ENCODE data around the gene OR8B3. TPM values are rescaled to one million over a fixed set of nuclear protein-coding genes. Genes with fewer than 3 reads are reported as not detected.
"Not testable (repeated sequence)": the region's sequence is repeated elsewhere in the genome, so short reads cannot be mapped to it uniquely, and the experiment has no call there.

The OR8B3 gene
- total and polyA plus RNA-seq, 4 donors: not detected

GRCh38 chr11:124394408-124394807 is 4.4 kb downstream of the OR8B3 start (continued):
- no peak for TF ChIP-seq REST (IDR thresholded peaks at IDR 0.05)
- TF ChIP-seq HNF4A (conservative IDR thresholded peaks at IDR 0.05): no peak
- no peak for TF ChIP-seq RAD21 (IDR thresholded peaks at IDR 0.05)
- no peak for TF ChIP-seq JUND (IDR thresholded peaks at IDR 0.05)

GRCh38 chr11:124384399-124384798 is 14.4 kb downstream of the OR8B3 start, which contains the start of gene OR8B2:
Gene OR8B2 (minus strand): TSS chr11:124384499. CDS start chr11:124383343, 1,156 bp downstream.
- no peak for DNase-seq (ENCODE audit: low spot score)
- Histone ChIP-seq H3K27me3 (ENCODE audit: control insufficient read depth in 4 of 4, insufficient read depth in 4 of 4, low read length in 3 of 4) (no peaks in the 10 kb centered on the region), H3K4me1 (ENCODE audit: control insufficient read depth in 4 of 4, insufficient read depth in 4 of 4, low read length in 3 of 4) (no peaks in the 10 kb centered on the region), H3K36me3 (ENCODE audit: control insufficient read depth in 4 of 4, insufficient read depth in 3 of 4, low read depth in 1 of 4, low read length in 3 of 4) (no peaks in the 10 kb centered on the region), H3K4me3 (ENCODE audit: low read depth in 1 of 3, low read length in 3 of 3) (no peak within 1 kb of the TSS), H3K9ac (ENCODE audit: low read depth in 1 of 2, low read length in 2 of 2) (no peak within 1 kb of the TSS), H3K27ac (ENCODE audit: low read depth in 1 of 2, low read length in 2 of 2) (no peak within 1 kb of the TSS), H3K9me3 (ENCODE audit: control insufficient read depth in 4 of 4, low read length in 3 of 4) (no peaks in the 10 kb centered on the region)
- 83% methylated on average over 2 of the region's 2 CpGs for WGBS
- no peak for TF ChIP-seq REST (IDR thresholded peaks at IDR 0.05)
- no peak for TF ChIP-seq YY1 (IDR thresholded peaks at IDR 0.05)
- TF ChIP-seq NR2F2 (IDR thresholded peaks at IDR 0.05): no peak

GRCh38 chr11:124382857-124383256 is 16.0 kb downstream of the OR8B3 start:
- not testable (repeated sequence) for H3K27ac ChIP-seq (ENCODE audit: low read depth in 1 of 2, low read length in 2 of 2); H3K9ac ChIP-seq (ENCODE audit: low read depth in 1 of 2, low read length in 2 of 2); H3K36me3 ChIP-seq (ENCODE audit: control insufficient read depth in 4 of 4, insufficient read depth in 3 of 4, low read depth in 1 of 4, low read length in 3 of 4); H3K4me1 ChIP-seq (ENCODE audit: control insufficient read depth in 4 of 4, insufficient read depth in 4 of 4, low read length in 3 of 4); H3K9me3 ChIP-seq (ENCODE audit: control insufficient read depth in 4 of 4, low read length in 3 of 4); H3K27me3 ChIP-seq (ENCODE audit: control insufficient read depth in 4 of 4, insufficient read depth in 4 of 4, low read length in 3 of 4); H3K4me3 ChIP-seq (ENCODE audit: low read depth in 1 of 3, low read length in 3 of 3); DNase-seq (ENCODE audit: low spot score)
- 78% methylated on average over 4 of the region's 6 CpGs for whole genome bisulfite sequencing

- H3K36me3 ChIP-seq (ENCODE audit: control insufficient read depth in 4 of 4, insufficient read depth in 3 of 4, low read depth in 1 of 4, low read length in 3 of 4): no peaks in the 10 kb centered on the region
- no peak overlapping the region for H3K27ac ChIP-seq (ENCODE audit: low read depth in 1 of 2, low read length in 2 of 2)
- TF ChIP-seq JUND (IDR thresholded peaks at IDR 0.05) (no peak), MAX (IDR thresholded peaks at IDR 0.05) (no peak), RAD21 (IDR thresholded peaks at IDR 0.05) (no peak), HNF4A (conservative IDR thresholded peaks at IDR 0.05) (no peak), FOXA1 (IDR thresholded peaks at IDR 0.05) (no peak), FOXA2 (IDR thresholded peaks at IDR 0.05) (no peak), NR2F2 (IDR thresholded peaks at IDR 0.05) (no peak), ZBTB33 (IDR thresholded peaks at IDR 0.05) (no peak), CTCF (IDR thresholded peaks at IDR 0.05; ENCODE audit: low read depth, low read length, missing input control) (no peak)
- 94% methylated on average over 2 of the region's 2 CpGs for WGBS
- H3K4me1 ChIP-seq (ENCODE audit: control insufficient read depth in 4 of 4, insufficient read depth in 4 of 4, low read length in 3 of 4): no peaks in the 10 kb centered on the region
- H3K4me3 ChIP-seq (ENCODE audit: low read depth in 1 of 3, low read length in 3 of 3): no peak overlapping the region
- peaks cover 0 to 3% (median 0%) of the 10 kb centered on the region in 4 donors for H3K27me3 ChIP-seq (ENCODE audit: control insufficient read depth in 4 of 4, insufficient read depth in 4 of 4, low read length in 3 of 4)
- H3K9me3 ChIP-seq (ENCODE audit: control insufficient read depth in 4 of 4, low read length in 3 of 4): no peaks in the 10 kb centered on the region
- no peak for DNase-seq (ENCODE audit: low spot score)
- no peak overlapping the region for H3K9ac ChIP-seq (ENCODE audit: low read depth in 1 of 2, low read length in 2 of 2)
Measured at GRCh38 chr11:124380585-124380984, 18.2 kb downstream of the OR8B3 start.

Data from liver (tissue), 9 donors.